Cardiac fibroblast (primary cell): ENCODE data around the gene MPV17.
"Not testable (repeated sequence)": the region's sequence is repeated elsewhere in the genome, so short reads cannot be mapped to it uniquely, and the experiment has no call there.

Experiments used
- DNase-seq, 2 donors: peaks; one replicate each; pipeline versions ENCODE4 v3.0.0 to v3.0.0-alpha.2; 2010; ENCODE audit warnings: low read depth in 2 of 2
- H3K4me3 ChIP-seq, 2 donors: replicated peaks in 1 of 2; 1 replicate in 1 of 2; 2 replicates in 1 of 2; pipeline ENCODE4 v1.5.1; 2011; ENCODE audit warnings: low read depth in 2 of 2, low read length in 2 of 2, mild to moderate bottlenecking in 2 of 2, moderate library complexity in 1 of 2
- CTCF ChIP-seq: IDR thresholded peaks from one replicate; pipeline ENCODE4 v1.5.1; 2011; ENCODE audit warnings: low read depth, mild to moderate bottlenecking, low read length, inconsistent platforms

Gene MPV17

GRCh38 chr2:27275211-27276150, 47.4 kb downstream of the MPV17 start, which contains the start of gene DNAJC5G:
DNAJC5G (plus strand) TSS chr2:27275433; CDS start chr2:27276729, 1,296 bp downstream.
- no peak for TF ChIP-seq CTCF
- H3K4me3 ChIP-seq, result no peak within 1 kb of the TSS
- DNase-seq, result no peak

- DNase-seq, H3K4me3 ChIP-seq: not testable (repeated sequence)
Measured at GRCh38 chr2:27272537-27273522, 50.1 kb downstream of the MPV17 start.

- no peak overlapping the region for H3K4me3 ChIP-seq
- DNase-seq, result no peak
- no peak for TF ChIP-seq CTCF
Measured at GRCh38 chr2:27271631-27272340, 51.1 kb downstream of the MPV17 start.

- TF ChIP-seq CTCF, result no peak
- no peak overlapping the region for H3K4me3 ChIP-seq
- DNase-seq, result no peak
Measured at GRCh38 chr2:27270670-27271069, 52.2 kb downstream of the MPV17 start.

- H3K4me3 ChIP-seq, result no peak overlapping the region
- DNase-seq, result no peak
- TF ChIP-seq CTCF, result no peak
Measured at GRCh38 chr2:27270131-27270530, 52.8 kb downstream of the MPV17 start.

- DNase-seq, H3K4me3 ChIP-seq: not testable (repeated sequence)
Measured at GRCh38 chr2:27268296-27268695, 54.6 kb downstream of the MPV17 start.

GRCh38 chr2:27265536-27265870, 57.4 kb downstream of the MPV17 start:
- no peak for DNase-seq
- no peak for TF ChIP-seq CTCF
- no peak overlapping the region for H3K4me3 ChIP-seq
